ENCODE data around the gene KCNK7. TPM values are rescaled to one million over a fixed set of nuclear protein-coding genes. Genes with fewer than 3 reads are reported as not detected.

The KCNK7 gene
- total and polyA plus RNA-seq, 2 experiments from 2014 or later = 0.37 TPM; not detected in 1

GRCh38 chr11:65554057-65554818 is 41.4 kb downstream of the KCNK7 start:
- Histone ChIP-seq H3K36me3 (replicated peaks; ENCODE audit: insufficient read depth, low read depth) (no peaks in the 10 kb centered on the region), H3K27me3 (no peaks in the 10 kb centered on the region), H3K79me2 (peaks cover 29% of the 10 kb centered on the region), H3K4me3 (no peak overlapping the region), H2AFZ (no peak overlapping the region), H3K9me3 (ENCODE audit: low read depth) (no peaks in the 10 kb centered on the region), H3K9me2 (replicated peaks; ENCODE audit: insufficient read depth) (no peaks in the 10 kb centered on the region), H3K4me1 (ENCODE audit: insufficient read depth) (peaks cover 40% of the 10 kb centered on the region), H4K20me1 (ENCODE audit: insufficient read depth, poor library complexity, severe bottlenecking) (no peaks in the 10 kb centered on the region), H3K4me2 (peak overlapping the region; percentile 33), H3K27ac (no peak overlapping the region)
- TF ChIP-seq, protein P1, sequence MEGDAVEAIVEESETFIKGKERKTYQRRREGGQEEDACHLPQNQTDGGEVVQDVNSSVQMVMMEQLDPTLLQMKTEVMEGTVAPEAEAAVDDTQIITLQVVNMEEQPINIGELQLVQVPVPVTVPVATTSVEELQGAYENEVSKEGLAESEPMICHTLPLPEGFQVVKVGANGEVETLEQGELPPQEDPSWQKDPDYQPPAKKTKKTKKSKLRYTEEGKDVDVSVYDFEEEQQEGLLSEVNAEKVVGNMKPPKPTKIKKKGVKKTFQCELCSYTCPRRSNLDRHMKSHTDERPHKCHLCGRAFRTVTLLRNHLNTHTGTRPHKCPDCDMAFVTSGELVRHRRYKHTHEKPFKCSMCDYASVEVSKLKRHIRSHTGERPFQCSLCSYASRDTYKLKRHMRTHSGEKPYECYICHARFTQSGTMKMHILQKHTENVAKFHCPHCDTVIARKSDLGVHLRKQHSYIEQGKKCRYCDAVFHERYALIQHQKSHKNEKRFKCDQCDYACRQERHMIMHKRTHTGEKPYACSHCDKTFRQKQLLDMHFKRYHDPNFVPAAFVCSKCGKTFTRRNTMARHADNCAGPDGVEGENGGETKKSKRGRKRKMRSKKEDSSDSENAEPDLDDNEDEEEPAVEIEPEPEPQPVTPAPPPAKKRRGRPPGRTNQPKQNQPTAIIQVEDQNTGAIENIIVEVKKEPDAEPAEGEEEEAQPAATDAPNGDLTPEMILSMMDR (IDR thresholded peaks at IDR 0.05; ENCODE audit: poor library complexity) = no peak
- TF ChIP-seq EZH2 (IDR thresholded peaks at IDR 0.05; ENCODE audit: borderline replicate concordance) = no peak
- TF ChIP-seq EZH2phosphoT487 (IDR thresholded peaks at IDR 0.05; ENCODE audit: low read depth, severe bottlenecking, unreplicated experiment) = no peak
- WGBS (ENCODE audit: low lambda C conversion rate, missing lambda C conversion rate) = 84% methylated on average over 27 of the region's 27 CpGs
- DNase-seq (ENCODE audit: low spot score) = no peak

DNA sequence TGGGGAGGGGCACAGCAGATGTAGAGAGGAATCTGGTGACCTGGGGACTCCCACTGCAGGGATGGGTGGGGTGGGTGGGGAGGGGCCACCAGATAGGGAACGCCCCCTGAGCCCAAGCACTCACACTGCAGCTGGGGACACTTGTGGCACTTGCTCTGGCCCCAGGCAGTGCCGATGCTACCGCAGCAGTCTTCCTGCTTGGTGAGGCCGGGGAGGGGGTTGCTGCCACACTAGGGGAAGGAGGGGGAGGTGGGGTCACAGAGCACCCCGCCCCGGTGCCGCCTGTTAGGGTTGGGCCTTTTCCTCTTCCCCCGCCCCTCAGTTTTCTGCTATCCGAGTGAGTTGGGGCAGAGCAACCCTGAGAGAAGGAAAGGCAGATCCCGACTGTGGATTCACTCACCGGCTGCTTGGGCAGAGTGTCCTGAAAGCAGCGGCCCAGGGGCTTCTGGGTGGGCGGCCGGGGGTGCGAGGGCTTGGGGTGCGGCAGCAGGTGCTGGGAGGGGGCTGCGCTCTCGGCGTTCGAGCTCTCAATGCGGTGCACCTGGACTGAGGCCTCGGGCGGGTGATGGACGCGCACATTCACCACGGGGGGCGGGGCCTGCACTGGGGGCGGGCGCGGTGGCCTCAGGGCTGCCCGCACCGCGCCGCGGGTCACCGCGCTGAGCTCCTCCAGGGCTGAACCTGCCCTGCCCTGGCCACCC is 42.1 kb downstream of the KCNK7 start:
- 40% methylated on average over 20 of the region's 37 CpGs for WGBS (ENCODE audit: low lambda C conversion rate, missing lambda C conversion rate)

DNA sequence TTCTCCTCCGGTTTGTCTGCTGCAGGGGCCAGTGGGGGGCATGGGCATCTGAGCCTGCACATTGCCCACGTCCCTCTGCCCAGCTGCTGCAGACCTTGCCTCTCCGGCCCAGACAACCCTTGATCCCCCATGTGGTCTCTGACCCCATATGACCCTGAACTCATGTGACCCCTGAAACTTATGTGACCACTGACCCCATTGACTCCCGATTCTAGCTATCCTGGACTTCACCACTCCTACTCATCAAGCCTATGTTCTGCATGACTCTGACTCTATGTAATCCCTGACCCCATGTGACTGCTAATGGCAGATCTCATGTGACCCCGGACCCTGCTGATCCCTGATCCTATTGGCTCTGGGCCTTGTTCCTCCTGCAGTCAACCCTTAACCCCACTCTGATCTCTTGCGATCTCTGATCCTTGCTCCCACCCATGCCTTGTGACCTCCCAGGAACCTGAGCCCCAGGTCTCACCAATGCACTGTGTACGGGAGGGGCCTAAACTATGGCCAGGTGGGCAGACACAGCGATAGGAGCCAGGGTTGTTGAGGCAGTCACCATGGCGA is 43.1 kb downstream of the KCNK7 start:
- H3K9me2 ChIP-seq (replicated peaks; ENCODE audit: insufficient read depth) = no peaks in the 10 kb centered on the region
- H3K36me3 ChIP-seq (replicated peaks; ENCODE audit: insufficient read depth, low read depth) = no peaks in the 10 kb centered on the region
- WGBS (ENCODE audit: low lambda C conversion rate, missing lambda C conversion rate) = 90% methylated on average over 9 of the region's 9 CpGs
- no peak overlapping the region for H2AFZ ChIP-seq
- peaks cover 29% of the 10 kb centered on the region for H3K79me2 ChIP-seq
- TF ChIP-seq, protein P1 (IDR thresholded peaks at IDR 0.05; ENCODE audit: poor library complexity) = no peak
- TF ChIP-seq EZH2 (IDR thresholded peaks at IDR 0.05; ENCODE audit: borderline replicate concordance) (no peak), EZH2phosphoT487 (IDR thresholded peaks at IDR 0.05; ENCODE audit: low read depth, severe bottlenecking, unreplicated experiment) (no peak)
- H3K27me3 ChIP-seq = no peaks in the 10 kb centered on the region
- no peaks in the 10 kb centered on the region for H4K20me1 ChIP-seq (ENCODE audit: insufficient read depth, poor library complexity, severe bottlenecking)
- H3K4me2 ChIP-seq = no peak overlapping the region
- no peaks in the 10 kb centered on the region for H3K9me3 ChIP-seq (ENCODE audit: low read depth)
- H3K27ac ChIP-seq = no peak overlapping the region
- H3K4me1 ChIP-seq (ENCODE audit: insufficient read depth) = peaks cover 32% of the 10 kb centered on the region
- DNase-seq (ENCODE audit: low spot score) = no peak
- H3K4me3 ChIP-seq = no peak overlapping the region

More for the DNA sequence above, 42.1 kb downstream of the KCNK7 start:
- Histone ChIP-seq H2AFZ (no peak overlapping the region), H3K9me2 (replicated peaks; ENCODE audit: insufficient read depth) (no peaks in the 10 kb centered on the region), H4K20me1 (ENCODE audit: insufficient read depth, poor library complexity, severe bottlenecking) (no peaks in the 10 kb centered on the region), H3K4me3 (no peak overlapping the region), H3K27me3 (no peaks in the 10 kb centered on the region), H3K27ac (no peak overlapping the region), H3K36me3 (replicated peaks; ENCODE audit: insufficient read depth, low read depth) (no peaks in the 10 kb centered on the region), H3K9me3 (ENCODE audit: low read depth) (no peaks in the 10 kb centered on the region), H3K4me2 (peak overlapping the region; percentile 33), H3K79me2 (peaks cover 29% of the 10 kb centered on the region), H3K4me1 (ENCODE audit: insufficient read depth) (peaks cover 33% of the 10 kb centered on the region)
- no peak for DNase-seq (ENCODE audit: low spot score)
- TF ChIP-seq, protein P1 (IDR thresholded peaks at IDR 0.05; ENCODE audit: poor library complexity) = no peak
- no peak for TF ChIP-seq EZH2 (IDR thresholded peaks at IDR 0.05; ENCODE audit: borderline replicate concordance)

All from hepatocyte (in vitro differentiated cells).